ENCODE results near the gene SNU13. TPM values are rescaled to one million over a fixed set of nuclear protein-coding genes. Genes with fewer than 3 reads are reported as not detected.
A peak's percentile ranks its signal among the peaks of the same experiment; 100 is the strongest.
"Not testable (repeated sequence)": the region's sequence is repeated elsewhere in the genome, so short reads cannot be mapped to it uniquely, and the experiment has no call there.

Gene SNU13
- total RNA-seq, 4 donors from 2014 or later, result 79.7 to 115 (median 93.3) TPM

DNA sequence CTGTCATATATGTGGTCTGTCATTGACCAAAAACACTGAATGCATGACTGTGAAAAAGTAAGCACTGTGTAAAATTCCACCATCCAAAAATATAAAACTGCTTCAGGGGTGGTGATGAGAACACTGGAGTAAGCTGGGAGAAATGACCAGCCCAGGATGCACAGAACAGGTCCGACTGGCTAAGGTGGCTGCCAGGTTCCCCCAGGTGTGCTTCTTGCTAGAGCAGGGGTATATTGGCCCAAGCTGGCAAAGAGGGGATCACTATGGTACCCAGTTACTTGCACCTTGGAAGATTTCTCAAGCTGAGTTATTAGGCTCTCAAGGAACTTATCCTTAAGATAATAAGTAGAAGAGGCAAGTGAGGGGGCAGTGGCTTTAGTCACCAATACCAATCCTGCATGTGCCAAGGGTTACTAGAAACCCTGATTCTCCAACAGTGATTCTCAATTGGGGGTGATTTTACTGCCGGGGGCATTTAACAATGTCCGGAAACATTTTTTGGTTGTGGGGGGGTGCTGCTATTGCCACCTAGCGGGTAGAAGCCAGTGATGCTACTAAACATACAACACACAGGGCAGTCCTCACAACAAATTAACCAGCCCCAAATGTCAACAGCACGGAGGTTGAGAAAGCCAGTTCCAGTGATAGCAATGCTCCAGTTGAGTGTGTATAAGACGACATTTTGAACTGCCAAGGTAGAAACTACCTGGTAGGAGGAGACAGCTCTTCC, 15.7 kb downstream of the SNU13 start:
- H3K36me3 ChIP-seq, result peaks cover 11 to 56% (median 29%) of the 10 kb centered on the region in 4 donors

DNA sequence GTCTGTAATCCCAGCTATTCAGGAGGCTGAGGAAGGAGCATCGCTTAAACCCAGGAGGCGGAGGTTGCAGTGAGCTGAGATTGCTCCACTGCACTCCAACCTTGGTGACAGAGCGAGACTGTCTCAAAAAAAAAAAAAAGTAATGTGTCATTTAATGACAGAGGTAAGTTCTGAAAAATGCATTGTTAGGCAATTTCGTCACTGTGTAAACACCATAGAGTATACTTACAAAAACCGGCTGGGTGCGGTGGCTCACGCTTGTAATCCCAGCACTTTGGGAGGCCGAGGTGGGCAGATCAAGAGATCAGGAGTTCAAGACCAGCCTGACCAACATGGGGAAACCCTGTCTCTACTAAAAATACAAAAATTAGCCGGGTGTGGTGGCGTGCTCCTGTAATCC, 16.6 kb downstream of the SNU13 start:
- H3K9me3 ChIP-seq; intact Hi-C loops (cut with DNase I); H3K4me1 ChIP-seq; DNase-seq (ENCODE audit: extremely low spot score); H3K27ac ChIP-seq (replicated peaks in 1 of 4); H3K27me3 ChIP-seq; H3K4me3 ChIP-seq: not testable (repeated sequence)
- H3K36me3 ChIP-seq, result peaks cover 7 to 48% (median 21%) of the 10 kb centered on the region in 4 donors
- WGBS, result 93% methylated on average over 10 of the region's 10 CpGs

More for the DNA sequence above, 15.7 kb downstream of the SNU13 start:
- intact Hi-C loops (cut with DNase I), result no loop called here
- TF ChIP-seq, protein P1, sequence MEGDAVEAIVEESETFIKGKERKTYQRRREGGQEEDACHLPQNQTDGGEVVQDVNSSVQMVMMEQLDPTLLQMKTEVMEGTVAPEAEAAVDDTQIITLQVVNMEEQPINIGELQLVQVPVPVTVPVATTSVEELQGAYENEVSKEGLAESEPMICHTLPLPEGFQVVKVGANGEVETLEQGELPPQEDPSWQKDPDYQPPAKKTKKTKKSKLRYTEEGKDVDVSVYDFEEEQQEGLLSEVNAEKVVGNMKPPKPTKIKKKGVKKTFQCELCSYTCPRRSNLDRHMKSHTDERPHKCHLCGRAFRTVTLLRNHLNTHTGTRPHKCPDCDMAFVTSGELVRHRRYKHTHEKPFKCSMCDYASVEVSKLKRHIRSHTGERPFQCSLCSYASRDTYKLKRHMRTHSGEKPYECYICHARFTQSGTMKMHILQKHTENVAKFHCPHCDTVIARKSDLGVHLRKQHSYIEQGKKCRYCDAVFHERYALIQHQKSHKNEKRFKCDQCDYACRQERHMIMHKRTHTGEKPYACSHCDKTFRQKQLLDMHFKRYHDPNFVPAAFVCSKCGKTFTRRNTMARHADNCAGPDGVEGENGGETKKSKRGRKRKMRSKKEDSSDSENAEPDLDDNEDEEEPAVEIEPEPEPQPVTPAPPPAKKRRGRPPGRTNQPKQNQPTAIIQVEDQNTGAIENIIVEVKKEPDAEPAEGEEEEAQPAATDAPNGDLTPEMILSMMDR (IDR thresholded peaks at IDR 0.05), result peak in 1 of 3 experiments; percentile 43
- no peak for TF ChIP-seq POLR2A (IDR thresholded peaks at IDR 0.05; ENCODE audit: low read depth)
- Histone ChIP-seq H3K4me1 (peaks cover 0 to 5% (median under 1%) of the 10 kb centered on the region in 4 donors), H3K27me3 (no peaks in the 10 kb centered on the region), H3K9me3 (no peaks in the 10 kb centered on the region), H3K27ac (replicated peaks in 1 of 4) (no peak overlapping the region), H3K4me3 (no peak overlapping the region)
- no peak for DNase-seq (ENCODE audit: extremely low spot score)
- 74% methylated on average over 6 of the region's 6 CpGs for WGBS

DNA sequence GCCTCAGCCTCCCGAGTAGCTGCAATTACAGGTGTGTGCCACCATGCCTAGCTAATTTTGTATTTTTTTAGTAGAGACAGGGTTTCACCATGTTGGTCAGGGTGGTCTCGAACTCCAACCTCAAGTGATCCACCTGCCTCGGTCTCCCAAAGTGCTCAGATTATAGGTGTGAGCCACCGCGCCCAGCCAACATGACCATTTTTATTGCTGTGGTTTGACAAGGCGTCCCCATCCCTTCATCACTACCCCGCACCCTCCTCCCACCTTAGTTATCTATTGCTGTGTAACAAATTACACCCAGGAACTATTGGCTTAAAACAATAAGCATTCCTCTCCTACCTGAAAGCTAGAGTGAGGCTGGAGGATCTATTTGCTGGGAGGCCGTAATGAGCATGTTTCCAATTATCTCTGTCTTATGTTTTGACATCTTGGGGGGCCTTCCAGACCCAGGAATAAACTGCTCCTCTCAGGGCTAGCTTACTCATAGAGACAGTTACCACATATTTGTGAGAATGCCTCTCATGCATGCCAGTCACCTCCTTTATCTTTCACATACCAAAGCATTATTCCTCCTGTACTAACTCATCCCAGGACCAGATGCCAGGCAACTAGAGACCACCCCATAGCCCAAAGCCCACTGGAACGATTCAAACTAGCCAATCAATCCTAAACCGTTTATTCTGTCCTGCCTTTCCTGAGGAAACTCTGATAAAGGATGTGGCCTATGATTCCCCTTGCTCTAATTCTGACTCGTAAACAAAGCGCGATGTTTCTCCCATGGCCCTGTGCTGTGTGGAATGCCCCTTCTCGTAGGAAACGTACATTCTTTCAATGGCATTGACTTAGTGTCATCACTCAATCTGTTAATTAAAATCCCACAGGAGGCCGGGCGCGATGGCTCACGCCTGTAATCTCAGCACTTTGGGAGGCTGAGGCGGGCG, 19.4 kb downstream of the SNU13 start:
- Histone ChIP-seq H3K27me3 (no peaks in the 10 kb centered on the region), H3K4me1 (peaks cover 0 to 20% (median 17%) of the 10 kb centered on the region in 4 donors), H3K4me3 (no peak overlapping the region), H3K36me3 (peaks cover 12 to 32% (median 23%) of the 10 kb centered on the region in 4 donors), H3K9me3 (no peaks in the 10 kb centered on the region), H3K27ac (replicated peaks in 1 of 4) (peak overlapping the region in 1 of 4 donors; percentile 26)
- WGBS, result 85% methylated on average over 21 of the region's 21 CpGs
- intact Hi-C loops (cut with DNase I), result no loop called here
- DNase-seq (ENCODE audit: extremely low spot score), result no peak
- TF ChIP-seq, protein P1 (IDR thresholded peaks at IDR 0.05), result no peak
- TF ChIP-seq POLR2A (IDR thresholded peaks at IDR 0.05; ENCODE audit: low read depth) (no peak), POLR2AphosphoS5 (IDR thresholded peaks at IDR 0.05) (no peak), EP300 (IDR thresholded peaks at IDR 0.05) (no peak)

GRCh38 chr22:41664951-41665350, 23.7 kb downstream of the SNU13 start:
- DNase-seq (ENCODE audit: extremely low spot score), result no peak

More at GRCh38 chr22:41664951-41665350, 23.7 kb downstream of the SNU13 start:
- TF ChIP-seq POLR2AphosphoS5 (IDR thresholded peaks at IDR 0.05), result no peak
- TF ChIP-seq EP300 (IDR thresholded peaks at IDR 0.05), result no peak
- TF ChIP-seq, protein P1 (IDR thresholded peaks at IDR 0.05), result no peak
- no peak for TF ChIP-seq POLR2A (IDR thresholded peaks at IDR 0.05; ENCODE audit: low read depth)
- intact Hi-C loops (cut with DNase I), result no loop called here
- H3K27me3 ChIP-seq, result no peaks in the 10 kb centered on the region
- H3K36me3 ChIP-seq, result peaks cover 45 to 57% (median 55%) of the 10 kb centered on the region in 4 donors
- 93% methylated on average over 3 of the region's 3 CpGs for WGBS
- no peaks in the 10 kb centered on the region for H3K9me3 ChIP-seq
- peaks cover 0 to 28% (median 20%) of the 10 kb centered on the region in 4 donors for H3K4me1 ChIP-seq
- no peak overlapping the region for H3K4me3 ChIP-seq
- no peak overlapping the region for H3K27ac ChIP-seq (replicated peaks in 1 of 4)

Data from esophagus muscularis mucosa (tissue), 4 donors.